HG02870 (cell line): ENCODE results near the gene CNPY4.

Experiments
- ATAC-seq: cut with Tn5 transposase; IDR thresholded peaks from one replicate; pipeline ENCODE4 v1.9.1; 2021; ENCODE audit warnings: mild to moderate bottlenecking, moderate library complexity; ENCODE audit not compliant: unreplicated experiment

Gene CNPY4

DNA sequence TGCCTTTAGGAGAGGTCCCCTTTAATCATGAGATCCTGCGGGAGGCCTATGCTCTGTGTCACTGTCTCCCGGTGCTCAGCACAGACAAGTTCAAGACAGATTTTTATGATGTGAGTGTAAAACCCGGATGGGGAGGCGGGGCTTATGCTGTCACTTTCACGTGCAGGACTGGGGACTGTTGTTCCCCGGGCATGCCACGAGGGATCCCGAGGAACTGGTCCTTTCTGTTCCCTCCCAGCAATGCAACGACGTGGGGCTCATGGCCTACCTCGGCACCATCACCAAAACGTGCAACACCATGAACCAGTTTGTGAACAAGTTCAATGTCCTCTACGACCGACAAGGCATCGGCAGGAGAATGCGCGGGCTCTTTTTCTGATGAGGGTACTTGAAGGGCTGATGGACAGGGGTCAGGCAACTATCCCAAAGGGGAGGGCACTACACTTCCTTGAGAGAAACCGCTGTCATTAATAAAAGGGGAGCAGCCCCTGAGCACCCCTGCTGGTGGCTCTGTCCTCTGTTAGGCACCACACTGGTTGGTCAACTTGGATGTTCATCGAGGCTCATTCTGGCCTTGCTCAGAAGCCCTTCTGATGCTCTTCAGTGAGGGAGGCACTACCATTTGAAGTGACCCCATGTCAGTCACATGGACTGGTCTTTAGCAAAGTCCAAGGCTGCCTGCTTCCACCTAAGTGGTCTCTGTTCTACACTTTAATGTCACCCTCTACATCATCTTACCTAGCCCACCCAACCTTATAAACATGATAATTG lies 27.8 kb upstream of the CNPY4 start:
- ATAC-seq = no peak

DNA sequence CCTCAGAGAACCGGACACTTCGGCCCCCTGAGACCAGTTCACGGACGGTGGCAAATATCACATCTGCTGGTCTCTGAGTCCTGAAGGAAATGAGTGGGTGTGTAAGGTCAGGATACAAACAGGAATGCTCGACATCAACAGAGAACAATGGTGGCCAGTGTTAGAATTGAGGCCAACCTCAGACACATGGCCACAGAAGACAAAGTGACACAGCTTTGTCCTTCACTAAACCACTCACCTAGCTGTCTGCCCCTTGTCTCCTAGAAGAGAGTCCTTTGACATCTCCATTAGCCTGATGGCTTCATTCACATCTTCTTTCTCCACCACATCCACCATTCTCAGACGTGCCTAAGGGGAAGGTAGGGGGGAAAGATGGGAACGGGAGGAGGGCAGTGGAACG lies 26.4 kb upstream of the CNPY4 start:
- ATAC-seq = no peak

- ATAC-seq = no peak
Observed at GRCh38 chr7:100093498-100093897, 25.9 kb upstream of the CNPY4 start.

- ATAC-seq = no peak
Observed at GRCh38 chr7:100093925-100094486, 25.4 kb upstream of the CNPY4 start.

DNA sequence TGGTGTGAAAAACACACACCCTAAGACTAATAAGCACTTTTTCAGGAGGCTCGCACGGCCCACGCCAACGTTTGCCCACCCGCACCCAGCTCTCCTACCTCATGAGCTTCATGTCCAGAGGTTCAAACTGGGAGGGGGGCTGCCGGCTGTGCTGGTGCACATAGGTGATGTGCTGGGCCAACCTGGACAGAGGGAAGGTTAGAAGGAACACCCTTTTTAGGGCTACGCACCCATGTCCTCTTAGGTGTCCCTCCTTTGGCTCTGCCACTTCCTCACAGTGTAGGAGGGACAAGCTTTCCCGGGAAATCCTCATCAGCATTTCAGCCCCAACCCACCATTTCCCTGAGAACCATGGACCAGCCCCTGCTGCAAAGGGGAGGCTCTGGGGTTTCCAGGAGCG lies 24.1 kb upstream of the CNPY4 start:
- ATAC-seq = no peak

DNA sequence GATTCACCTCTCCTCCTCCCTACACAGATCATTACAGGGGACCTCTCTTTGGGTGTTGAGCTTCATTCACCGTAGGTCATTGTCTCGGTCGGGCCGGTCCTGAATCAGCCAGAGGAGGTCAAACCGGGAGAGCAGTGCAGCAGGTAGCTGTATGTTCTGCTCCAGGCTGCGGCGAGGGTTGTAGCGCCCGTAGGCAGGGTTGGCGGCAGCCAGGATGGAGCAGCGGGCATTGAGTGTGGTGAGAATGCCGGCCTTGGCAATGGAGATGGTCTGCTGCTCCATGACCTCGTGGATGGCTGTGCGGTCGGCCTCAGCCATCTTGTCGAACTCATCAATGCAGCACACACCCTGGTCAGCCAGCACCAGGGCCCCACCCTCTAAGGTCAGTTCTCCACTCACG lies 23.7 kb upstream of the CNPY4 start:
- ATAC-seq = no peak

DNA sequence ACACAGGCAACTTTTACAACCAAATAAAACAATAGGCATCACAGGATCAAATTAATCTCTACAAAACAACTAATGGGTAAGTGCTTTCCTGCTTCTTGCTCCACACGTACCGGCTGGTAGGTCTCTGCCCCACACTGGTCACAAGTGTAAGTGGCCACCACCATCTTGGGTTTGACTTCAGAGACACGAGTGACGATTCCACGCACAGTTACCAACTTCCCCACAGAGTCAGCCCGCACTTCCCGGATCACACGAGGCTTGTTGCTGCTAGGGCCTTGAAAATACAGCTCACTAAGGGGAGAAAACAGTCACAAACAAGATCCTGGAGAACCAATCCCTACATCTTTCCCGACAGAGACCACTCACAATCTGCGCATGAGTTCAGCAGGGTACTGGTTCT lies 20.5 kb upstream of the CNPY4 start:
- ATAC-seq = no peak

DNA sequence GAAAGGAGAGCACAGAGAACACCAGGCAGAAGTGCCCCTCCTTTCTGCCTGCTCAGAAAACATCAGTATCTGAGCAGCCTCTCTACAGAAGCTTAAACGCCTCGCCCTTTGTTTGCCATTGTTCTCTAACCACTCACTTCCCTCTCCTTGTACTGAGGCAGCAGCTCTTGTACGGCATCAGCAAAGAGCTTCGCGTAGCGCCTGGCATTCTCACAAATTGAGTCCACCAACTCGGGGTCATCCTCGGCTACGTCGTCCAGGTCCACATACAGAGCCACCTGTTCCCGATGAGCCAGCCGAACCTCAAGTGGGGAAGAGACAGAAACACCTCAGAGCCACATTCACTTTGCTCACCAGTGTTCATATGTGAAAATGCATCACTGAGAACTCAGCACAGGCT lies 20.0 kb upstream of the CNPY4 start:
- no peak for ATAC-seq

DNA sequence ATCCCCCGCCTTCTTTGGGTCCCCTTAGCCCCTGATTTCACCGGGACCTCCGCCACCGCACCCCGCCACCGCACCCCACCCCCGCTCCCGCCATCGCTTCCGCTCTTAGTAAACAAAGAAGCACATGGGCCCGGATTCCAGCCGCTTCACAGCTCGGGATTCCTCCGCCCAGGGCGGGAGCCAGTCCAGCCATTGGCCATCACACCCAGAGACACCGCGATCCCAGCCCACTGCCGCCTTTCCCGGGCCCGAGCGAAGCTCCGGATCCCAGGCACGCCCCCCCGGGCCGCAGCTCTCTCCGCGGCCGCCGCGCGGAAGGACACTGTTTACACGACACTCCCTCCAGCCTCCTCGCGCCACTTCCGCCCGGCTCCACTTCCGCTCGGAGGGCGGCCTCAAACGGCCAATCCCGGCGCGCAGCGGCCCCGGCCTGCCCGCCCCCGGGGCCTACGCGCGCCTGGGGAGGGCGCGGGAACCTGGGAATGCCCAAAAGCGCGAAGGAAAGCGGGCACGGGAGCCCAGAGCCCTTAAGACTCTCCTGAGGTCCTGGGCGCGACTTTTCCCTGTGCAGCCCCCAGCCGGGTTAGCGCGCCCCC lies 18.9 kb upstream of the CNPY4 start:
- ATAC-seq = peak; percentile 60

GRCh38 chr7:100101016-100101862 lies 18.2 kb upstream of the CNPY4 start, which contains the start of the genes AP4M1 and MCM7:
AP4M1 (plus strand) TSS chr7:100101643; CDS start chr7:100101715, 72 bp downstream.
MCM7 (minus strand) TSS chr7:100101397; CDS start chr7:100101294, 103 bp downstream.
- peak; percentile 86 for ATAC-seq

DNA sequence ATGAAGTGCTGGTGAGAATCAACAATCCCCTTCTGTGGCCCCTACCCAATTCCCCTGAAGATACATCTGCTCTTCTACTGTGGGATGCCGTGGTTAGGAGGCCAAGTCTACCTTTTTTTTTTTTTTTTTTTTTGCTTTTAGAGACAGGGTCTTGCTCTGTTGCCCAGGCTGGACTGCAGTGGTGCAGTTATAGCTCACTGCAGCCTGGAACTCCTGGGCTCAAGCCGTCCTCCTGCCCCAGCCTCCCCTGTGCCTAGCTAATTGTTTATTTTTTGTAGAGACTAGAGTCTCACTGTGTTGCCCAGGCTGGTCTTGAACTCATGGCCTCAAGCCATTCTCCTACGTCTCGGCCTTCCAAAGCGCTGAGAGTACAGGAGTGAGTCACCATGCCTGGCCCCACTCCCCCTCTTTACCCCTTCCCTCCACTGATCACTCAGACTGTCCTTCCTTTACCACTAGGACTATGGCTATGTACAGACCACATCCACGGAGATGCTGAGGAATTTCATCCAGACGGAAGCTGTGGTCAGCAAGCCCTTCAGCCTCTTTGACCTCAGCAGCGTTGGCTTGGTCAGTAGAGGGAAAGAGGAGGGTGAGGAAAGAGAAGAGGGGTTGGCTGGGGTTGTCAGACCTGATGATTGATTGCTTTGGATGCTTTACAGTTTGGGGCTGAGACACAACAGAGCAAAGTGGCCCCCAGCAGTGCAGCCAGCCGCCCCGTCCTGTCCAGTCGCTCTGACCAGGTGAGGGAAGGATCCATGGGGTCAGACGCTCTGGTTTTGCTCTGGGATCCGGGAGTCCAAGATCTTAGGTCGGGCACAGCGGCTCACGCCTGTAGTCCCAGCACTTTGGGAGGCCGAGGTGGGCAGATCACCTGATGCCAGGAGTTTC lies 16.2 kb upstream of the CNPY4 start:
- ATAC-seq = no peak

GRCh38 chr7:100105534-100105933 lies 13.9 kb upstream of the CNPY4 start:
- ATAC-seq = no peak

DNA sequence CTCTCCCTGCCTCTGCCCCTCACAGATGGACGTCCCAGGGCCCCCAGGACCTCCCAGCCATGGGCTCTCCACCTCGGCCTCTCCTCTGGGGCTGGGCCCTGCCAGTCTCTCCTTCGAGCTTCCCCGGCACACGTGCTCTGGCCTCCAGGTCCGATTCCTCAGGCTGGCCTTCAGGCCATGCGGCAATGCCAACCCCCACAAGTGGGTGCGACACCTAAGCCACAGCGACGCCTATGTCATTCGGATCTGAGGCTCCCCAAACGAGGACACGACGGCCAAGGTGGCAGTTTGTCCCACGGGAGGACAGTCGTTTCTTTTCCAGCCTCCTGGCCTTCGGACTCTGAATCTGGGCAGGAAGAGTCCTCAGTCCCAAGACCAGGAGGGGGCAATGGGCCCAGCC lies 12.8 kb upstream of the CNPY4 start:
- ATAC-seq = no peak

GRCh38 chr7:100107125-100107737 lies 12.2 kb upstream of the CNPY4 start:
- ATAC-seq = no peak

DNA sequence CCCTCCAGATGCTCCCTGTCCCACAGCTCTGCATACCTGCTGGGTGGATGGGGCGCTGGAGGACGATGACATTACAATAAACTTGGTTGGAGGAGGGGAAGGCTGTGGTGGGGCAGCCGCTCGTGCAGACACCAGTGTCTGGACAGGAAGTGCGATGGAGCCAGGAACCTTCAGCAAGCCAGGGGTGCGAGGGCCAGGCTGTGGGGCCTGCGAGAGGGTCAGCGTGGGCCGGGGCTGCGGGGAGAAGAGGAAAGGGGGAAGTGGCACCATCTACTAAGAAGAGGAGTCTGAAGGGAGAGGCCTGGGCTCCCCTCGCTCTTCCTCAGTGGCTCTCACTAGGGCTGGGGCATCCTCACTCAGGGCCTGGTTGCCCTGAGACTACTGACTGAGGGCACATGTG lies 11.5 kb upstream of the CNPY4 start:
- ATAC-seq = no peak

GRCh38 chr7:100109521-100110163 lies 9.8 kb upstream of the CNPY4 start:
- ATAC-seq = no peak

- ATAC-seq = no peak
Observed at GRCh38 chr7:100111156-100111555, 8.3 kb upstream of the CNPY4 start.

DNA sequence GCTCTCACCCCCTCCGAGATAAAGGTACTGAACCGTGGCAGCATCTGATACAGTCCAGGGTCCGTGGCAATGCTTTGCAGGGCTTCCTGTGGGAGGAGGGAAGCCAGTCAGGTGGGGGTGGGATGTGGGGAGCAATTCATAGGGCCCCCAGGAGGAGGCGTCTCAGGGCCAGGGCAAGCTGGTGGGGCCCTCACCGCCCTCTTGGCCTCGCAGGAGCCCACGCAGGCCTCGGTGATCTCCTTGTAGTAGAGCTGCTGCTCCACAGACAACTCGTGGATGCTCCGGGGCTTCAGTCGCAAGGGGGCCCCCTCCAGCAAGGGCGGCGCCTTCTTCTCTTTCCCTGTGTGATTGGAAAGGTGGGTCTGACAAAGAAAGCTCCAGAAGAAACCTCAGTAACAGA lies 7.5 kb upstream of the CNPY4 start:
- ATAC-seq = no peak

GRCh38 chr7:100115026-100115425 lies 4.4 kb upstream of the CNPY4 start:
- no peak for ATAC-seq
